HG03378 (cell line): ENCODE data around the gene EIF2S2.
"Not testable (repeated sequence)": the region's sequence is repeated elsewhere in the genome, so short reads cannot be mapped to it uniquely, and the experiment has no call there.

Experiments
- ATAC-seq: cut with Tn5 transposase; IDR thresholded peaks from one replicate; pipeline ENCODE4 v1.9.1; 2021; ENCODE audit warnings: mild to moderate bottlenecking, moderate library complexity; ENCODE audit not compliant: unreplicated experiment

The EIF2S2 gene, protein sequence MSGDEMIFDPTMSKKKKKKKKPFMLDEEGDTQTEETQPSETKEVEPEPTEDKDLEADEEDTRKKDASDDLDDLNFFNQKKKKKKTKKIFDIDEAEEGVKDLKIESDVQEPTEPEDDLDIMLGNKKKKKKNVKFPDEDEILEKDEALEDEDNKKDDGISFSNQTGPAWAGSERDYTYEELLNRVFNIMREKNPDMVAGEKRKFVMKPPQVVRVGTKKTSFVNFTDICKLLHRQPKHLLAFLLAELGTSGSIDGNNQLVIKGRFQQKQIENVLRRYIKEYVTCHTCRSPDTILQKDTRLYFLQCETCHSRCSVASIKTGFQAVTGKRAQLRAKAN

DNA sequence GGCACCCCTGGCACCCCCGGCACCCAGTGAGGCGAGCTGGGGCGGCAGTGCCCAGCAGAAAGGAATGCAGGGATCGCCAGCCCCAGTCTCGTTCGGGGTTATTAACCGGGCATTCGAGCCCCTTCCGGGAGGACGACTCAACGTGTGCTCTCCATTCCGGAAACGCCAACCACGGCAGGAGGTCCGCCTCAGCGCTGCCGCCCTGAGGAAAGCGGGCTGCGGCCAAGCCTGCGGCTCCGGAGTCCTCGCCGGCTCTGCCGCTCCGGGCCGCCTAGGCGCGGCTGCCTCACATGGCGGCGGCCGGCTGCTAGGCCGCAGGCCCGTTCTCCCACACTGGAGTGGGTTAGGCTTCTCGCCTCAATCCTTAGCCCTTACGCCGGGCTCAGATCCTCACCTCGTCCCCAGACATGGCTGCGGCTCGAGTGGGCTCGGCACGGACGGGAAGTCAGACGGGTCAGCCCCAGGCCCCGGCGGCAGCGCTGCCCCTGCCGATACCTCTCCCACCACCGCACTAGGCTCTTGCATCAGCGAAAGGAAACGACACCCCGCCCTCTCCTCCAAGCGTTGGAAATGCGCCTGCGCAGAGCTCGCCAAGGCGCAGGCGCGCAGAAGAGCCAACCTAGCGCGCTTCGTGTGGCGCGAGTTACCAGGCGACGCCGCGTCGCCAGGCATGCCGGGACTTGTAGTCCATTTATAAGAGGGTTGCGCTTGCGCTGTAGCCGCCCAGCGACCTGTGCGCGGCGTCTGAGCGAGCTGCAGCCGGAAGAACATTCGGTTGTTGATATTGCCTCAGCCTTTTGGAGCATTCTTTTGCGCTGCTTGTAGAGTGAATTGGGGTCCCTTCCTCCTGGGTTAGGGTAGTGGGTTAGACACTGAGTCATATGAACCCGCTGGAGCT, at the start of gene EIF2S2:
Gene EIF2S2 (minus strand): TSS at position 542 of the 898 bp plus-strand sequence. CDS start 133 bp downstream, at position 409.
- ATAC-seq: peak; percentile 89

DNA sequence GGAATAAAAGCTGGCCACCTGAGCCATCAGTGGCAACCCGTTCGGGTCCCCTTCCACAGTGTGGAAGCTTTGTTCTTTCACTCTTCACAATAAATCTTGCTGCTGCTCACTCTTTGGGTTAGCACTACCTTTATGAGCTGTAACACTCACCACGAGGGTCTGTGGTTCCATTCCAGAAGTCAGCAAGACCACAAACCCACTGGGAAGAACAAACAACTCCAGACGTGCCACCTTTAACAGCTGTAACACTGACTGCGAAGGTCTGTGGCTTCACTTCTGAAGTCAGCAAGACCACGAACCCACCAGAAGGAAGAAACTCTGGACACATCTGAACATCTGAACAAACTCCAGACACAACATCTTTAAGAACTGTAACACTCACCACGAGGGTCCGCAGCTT, 45.7 kb upstream of the EIF2S2 start:
- ATAC-seq: not testable (repeated sequence)

DNA sequence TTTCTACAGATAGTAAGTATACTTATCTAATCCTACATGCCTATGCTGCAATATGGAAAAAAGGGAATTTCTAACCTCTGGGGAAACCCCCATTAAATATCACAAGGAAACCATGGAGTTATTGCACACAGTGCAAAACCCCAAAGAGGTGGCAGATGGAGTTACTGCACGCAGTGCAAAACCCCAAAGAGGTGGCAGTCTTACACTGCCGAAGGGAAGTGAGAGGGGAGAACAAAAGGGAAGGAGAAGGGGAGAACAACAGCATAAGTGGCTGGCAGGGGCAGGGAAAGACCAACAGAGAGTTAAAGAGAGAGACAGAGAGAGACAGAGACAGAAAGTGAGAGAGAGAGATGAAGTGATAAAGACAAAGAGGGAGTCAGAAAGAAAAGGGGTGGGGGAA, 43.8 kb upstream of the EIF2S2 start:
- no peak for ATAC-seq

DNA sequence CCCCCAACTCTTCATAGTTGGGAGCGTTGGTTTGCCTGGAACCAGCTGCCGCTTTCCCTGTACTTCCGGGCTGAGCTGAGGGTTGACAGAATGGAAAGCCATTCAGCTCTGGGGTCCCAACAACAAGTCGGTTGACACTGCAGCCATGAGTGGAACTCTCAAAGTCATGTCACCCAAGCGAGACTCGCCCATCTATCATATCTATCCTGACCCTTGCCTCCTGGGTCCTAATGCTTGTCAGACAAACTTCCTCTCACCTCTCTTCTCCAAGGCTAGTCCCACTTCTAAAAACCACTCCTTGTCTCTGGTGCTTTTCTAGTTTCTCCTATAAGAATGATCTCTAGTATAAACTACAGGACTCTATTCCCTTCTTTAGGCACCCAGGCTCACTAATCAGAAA, 41.1 kb upstream of the EIF2S2 start:
- ATAC-seq: not testable (repeated sequence)

DNA sequence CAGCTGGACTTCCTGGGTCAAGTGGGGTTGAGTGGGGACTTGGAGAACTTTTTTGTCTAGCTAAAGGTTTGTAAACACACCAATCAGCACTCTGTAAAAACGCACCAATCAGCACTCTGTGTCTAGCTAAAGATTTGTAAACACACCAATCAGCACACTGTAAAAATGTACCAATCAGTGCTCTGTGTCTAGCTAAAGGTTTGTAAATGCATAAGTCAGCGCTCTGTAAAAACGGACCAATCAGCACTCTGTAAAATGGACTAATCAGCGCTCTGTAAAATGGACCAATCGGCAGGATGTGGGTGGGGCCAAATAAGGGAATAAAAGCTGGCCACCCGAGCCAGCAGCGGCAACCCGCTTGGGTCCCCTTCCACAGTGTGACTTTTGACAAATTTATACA, 40.0 kb upstream of the EIF2S2 start:
- not testable (repeated sequence) for ATAC-seq

DNA sequence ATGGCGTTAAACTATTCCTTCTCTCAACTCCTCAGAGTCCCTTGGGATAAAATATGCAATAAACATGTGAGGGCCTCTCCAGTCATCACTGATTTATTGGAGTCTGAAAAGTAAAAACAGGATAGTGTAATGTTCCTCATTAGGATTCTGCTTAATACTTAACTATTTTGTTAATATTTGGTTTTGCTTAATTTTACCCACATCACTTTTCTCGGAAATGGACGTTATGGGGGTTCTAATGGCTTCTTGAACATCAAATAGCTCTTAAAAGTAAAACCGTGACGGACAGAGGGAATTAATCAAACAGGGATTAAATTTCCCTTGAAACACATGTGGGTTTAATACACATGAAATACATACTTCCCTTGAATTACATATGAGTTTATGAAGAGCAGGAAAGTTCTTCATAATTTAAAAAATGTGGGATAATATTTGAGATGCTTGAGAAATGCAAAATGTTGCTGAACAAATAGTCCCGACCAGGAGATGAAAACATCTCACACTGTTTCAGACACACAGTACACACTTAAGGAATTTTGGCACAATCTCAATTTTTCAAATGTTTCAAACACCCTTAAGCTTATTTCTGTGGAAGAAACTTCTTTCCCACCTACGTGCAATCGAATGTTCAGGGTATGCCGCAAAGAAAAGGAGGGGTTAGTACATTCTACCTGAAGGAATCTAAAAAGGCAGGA, 38.4 kb upstream of the EIF2S2 start:
- no peak for ATAC-seq

DNA sequence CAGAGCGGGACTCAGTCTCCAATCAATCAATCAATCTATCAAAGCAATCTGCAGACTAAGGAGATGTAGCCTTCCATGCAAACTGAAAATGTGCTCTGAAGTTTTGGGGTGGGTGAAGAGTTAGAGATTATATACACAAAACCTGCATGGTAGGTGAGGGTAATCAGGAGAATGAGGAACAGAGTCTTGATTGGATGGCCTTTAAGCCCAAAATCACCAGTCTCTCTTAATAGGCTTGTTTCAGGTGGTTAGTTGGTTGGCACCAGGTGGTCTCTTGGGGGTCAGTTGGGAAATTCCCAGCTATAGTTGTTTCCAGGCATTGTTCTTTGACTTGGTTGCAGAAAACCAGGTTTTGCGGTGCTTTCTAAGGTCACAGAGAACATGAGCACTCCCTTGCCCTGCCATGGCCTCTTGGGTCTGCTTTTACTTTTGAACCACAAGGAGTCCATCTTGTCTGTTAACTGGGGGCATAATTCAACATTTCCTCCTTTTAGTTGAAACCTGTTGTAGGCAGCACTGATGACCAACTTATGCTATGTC, 33.3 kb upstream of the EIF2S2 start:
- no peak for ATAC-seq

DNA sequence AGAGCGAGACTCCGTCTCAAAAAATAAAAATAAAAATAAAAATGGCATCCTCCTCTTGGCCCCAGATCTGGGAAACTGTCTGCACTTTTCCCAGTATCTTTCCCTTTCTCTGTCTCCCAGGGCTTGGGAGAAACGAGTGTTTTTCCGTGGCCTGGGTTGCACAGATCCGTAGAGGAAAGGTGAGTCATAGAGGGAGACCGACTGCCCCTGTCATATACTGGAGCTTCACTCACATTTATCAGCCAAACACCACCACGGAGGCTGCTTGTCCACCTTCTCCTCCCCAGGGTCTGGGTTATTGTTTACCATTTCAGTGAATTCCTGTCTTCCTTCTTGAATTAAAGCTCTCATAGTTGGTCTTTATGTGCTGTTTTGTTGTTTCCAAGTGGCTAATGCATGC, 31.9 kb upstream of the EIF2S2 start:
- no peak for ATAC-seq

DNA sequence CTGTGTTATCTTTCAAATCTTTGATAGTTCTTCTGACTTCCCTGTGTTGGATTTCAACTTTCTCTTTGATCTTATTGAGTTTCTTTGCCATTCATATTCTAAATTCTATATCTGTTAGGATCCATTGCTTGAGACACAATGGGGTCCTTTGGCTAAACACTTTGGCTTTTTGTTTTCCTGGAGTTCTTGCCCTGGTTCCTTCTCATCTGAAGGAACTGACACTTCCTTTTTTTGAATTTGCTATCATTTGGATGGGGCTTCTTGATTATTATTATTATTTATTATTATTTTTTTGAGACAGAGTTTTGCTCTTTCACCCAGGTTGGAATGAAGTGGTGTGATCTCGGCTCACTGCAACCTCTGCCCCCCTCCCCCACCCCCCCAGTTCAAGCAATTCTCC, 30.1 kb upstream of the EIF2S2 start:
- no peak for ATAC-seq

DNA sequence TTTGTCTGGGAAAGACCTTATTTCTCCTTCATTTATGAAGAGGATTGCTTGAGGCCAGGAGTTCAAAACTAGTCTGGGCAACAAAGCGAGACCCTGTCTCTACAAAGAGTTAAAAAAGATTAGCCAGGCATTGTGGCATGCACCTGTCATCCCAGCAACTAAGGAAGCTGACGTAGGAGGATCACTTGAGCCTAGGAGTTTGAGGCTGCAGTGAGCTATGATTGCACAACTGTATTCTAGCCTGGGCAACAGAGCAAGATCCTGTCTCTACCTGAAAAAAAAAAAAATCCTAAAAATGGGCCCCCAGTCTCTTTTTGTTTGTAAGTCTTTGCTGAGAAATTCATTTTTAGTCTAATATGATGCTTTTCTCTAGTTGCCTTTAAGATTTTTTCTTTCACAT, 29.2 kb upstream of the EIF2S2 start:
- no peak for ATAC-seq

DNA sequence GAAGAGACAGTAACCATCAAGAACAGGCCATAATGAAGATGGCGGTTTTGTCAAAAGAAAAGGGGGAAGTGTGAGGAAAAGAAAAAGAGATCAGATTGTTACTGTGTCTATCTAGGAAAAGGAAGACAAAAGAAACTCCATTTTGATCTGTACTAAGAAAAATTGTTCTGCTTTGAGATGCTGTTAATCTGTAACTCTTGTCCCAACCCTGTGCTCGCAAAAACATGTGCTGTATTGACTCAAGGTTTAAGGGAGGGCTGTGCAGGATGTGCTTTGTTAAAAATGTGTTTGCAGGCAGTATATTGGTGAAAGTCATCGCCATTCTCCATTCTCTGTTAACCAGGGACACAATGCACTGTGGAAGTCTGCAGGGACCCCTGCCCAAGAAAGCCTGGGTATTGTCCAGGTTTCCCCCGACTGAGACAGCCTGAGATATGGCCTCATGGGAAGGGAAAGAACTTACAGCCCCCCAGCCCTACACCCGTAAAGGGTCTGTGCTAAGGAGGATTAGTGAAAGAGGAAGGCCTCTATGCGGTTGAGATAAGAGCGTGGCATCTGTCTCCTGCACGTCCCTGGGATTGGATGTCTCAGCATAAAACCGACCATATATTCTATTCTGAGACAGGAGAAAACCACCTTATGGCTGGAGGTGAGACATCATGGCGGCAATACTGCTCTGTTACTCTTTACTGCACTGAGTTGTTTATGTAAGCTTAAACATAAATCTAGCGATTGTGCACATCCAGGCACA, 23.7 kb upstream of the EIF2S2 start:
- not testable (repeated sequence) for ATAC-seq

DNA sequence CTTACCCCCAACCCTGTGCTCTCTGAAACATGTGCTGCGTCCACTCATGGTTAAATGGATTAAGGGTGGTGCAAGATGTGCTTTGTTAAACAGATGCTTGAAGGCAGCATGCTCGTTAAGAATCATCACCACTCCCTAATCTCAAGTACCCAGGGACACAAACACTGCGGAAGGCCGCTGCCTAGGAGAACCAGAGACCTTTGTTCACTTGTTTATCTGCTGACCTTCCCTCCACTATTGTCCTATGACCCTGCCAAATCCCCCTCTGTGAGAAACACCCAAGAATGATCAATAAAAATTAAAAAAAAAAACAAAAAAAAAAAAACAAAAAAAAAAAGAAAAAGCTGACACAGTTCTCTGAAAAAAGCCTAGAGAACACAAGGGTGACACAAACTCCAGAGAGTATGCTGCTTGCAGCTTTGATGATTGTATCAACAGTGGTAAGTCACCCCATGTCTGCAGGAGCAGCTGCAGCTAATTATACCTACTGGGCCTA, 21.4 kb upstream of the EIF2S2 start:
- not testable (repeated sequence) for ATAC-seq

DNA sequence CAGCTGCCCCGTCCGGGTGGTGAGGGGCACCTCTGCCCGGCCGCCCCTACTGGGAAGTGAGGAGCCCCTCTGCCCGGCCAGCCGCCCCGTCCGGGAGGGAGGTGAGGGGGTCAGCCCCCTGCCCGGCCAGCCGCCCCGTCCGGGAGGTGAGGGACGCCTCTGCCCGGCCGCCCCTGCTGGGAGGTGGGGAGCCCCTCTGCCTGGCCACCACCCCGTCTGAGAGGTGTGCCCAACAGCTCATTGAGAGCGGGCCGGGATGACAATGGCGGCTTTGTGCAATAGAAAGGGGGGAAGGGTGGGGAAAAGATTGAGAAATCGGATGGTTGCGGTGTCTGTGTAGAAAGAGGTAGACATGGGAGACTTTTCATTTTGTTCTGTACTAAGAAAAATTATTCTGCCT, 20.9 kb upstream of the EIF2S2 start:
- ATAC-seq: not testable (repeated sequence)

DNA sequence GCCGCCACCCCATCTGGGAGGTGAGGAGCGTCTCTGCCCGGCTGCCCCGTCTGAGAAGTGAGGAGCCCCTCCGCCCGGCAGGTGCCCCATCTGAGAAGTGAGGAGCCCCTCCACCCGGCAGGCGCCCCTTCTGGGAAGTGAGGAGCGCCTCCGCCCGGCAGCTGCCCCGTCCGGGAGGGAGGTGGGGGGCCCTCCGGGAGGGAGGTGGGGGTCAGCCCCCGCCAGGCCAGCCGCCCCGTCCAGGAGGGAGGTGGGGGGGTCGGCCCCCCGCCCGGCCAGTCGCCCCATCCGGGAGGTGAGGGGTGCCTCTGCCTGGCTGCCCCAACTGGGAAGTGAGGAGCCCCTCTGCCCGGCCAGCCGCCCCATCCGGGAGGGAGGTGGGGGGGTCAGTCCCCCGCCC, 20.4 kb upstream of the EIF2S2 start:
- not testable (repeated sequence) for ATAC-seq

DNA sequence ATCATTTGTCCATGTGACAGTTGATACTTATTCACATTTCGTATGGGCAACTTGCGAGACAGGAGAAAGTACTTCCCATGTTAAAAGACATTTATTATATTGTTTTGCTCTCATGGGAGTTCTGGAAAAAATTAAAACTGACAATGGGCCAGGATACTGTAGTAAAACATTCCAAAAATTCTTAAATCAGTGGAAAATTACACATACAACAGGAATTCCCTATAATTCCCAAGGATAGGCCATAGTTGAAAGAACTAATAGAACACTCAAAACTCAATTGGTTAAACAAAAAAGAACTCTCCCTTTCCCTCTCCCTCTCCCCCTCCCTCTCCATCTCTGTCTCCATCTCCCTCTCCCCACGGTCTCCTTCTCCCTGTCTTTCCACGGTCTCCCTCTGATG, 19.4 kb upstream of the EIF2S2 start:
- no peak for ATAC-seq

DNA sequence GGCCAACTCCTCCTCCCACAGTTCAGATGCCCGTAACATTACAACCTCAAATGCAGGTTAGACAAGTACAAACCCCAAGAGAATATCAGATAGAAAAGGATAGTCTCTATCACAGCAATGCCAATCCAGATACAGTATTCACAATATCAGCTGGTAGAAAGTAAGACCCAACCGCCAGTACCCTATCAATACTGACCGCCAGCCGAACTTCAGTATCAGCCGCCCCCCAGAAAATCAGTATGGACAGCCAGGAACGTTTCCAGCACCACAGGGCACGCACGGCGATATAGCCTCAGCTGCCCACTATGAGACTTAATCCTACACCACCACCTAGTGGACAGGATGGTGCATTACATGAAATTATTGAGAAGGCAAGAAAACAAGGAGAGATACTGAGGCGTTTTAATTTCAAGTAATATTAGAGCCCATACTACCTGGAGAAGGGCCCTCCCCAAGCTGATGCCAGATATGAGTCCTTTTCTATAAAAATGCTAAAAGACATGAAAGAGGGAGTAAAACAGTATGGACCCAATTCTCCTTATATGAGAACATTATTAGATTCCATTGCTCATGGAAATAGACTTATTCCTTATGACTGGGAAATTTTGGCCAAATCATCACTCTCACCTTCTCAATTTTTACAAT, 17.6 kb upstream of the EIF2S2 start:
- ATAC-seq: no peak

DNA sequence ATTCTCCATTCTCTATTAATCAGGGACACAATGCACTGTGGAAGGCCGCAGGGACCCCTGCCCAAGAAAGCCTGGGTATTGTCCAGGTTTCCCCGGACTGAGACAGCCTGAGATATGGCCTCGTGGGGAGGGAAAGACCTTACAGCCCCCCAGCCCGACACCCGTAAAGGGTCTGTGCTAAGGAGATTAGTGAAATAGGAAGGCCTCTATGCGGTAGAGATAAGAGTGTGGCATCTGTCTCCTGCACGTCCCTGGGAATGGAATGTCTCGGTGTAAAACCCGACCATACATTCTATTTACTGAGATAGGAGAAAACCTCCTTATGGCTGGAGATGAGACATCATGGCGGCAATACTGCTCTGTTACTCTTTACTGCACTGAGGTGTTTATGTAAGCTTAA, 15.7 kb upstream of the EIF2S2 start:
- no peak for ATAC-seq

DNA sequence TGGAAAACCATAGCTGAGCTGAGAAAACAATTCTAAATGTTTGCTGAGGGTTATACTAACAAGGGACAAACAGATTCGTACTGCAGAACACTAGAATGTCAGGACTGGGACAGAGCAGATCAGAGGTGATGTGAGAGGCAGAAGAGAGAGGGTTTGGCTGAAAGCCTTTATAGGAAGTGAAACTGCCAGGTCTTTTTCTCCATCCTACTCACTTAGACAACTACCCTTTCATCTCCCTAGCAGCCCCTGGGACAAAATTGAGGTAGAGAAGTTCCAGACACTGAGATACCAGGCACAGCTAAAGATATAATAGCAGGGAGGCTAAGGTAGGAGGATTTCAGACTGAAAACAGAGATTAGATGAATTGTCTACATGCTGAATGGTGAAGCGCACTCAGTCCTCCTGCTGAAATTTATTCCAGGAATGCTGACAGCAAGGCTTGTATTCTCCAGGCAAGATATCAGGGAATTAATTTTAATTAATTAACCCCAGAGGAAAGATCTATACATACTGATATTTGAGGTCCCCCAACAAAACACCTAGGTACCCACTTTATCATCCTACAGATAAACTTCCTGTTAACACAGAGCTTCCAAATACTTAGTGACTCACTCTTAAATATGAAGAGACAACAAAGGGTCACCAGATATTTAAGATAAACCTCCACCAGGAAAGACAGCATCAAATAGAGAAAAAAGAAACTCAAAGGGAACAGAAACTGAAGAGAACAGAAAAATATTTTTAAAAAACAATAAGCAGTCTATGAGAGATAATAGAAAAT, 12.6 kb upstream of the EIF2S2 start:
- peak; percentile 47 for ATAC-seq

DNA sequence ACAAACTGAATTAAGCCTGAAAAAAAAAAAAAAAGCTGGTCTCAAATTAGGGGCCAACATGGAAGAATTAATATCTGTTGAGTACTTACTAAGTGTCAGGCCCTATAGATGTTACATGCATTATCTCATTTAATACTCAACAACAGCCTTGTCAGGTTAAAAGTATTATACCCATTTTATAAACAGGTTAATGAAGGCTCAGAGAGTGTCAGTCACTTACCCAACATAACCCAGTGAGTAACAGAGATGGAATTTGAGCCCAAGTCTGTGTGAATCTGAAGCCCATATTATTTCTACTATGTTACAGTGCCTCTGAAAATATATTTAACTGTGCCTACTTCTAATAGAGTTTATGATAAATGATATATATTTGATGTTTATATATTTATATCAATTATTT, 11.3 kb upstream of the EIF2S2 start:
- no peak for ATAC-seq
